ENCODE measurements around the gene TEX261. TPM values are rescaled to one million over a fixed set of nuclear protein-coding genes. Genes with fewer than 3 reads are reported as not detected.

Gene TEX261
- total RNA-seq, 1 donor from 2014 or later: 44.7 TPM

- FAIRE-seq: no peak
- Histone ChIP-seq H3K4me3 (ENCODE audit: insufficient read depth, low read depth, low read length) (no peak overlapping the region), H3K79me2 (ENCODE audit: insufficient read depth, low read length) (no peaks in the 10 kb centered on the region)
These were observed 35.9 kb downstream of the TEX261 start for GRCh38 chr2:70958759-70959158.

DNA sequence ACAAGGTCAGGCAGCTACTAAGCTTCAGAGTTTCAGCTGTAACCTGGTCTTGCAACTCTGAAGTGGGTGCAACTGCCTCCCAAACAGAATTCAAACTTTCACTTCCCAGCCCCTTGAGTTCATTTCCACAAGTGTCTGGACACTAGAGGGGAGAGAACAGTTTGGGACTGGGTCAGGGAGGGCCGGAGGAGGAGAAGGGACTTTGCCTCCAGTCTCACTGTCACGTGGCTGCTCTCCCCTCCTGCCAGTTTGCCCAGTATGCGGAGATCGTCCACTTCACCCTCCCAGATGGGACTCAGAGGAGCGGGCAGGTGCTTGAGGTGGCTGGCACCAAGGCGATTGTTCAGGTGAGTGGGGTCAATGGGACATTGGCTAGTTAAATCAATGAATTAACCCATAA is 36.9 kb downstream of the TEX261 start:
- H3K27ac Mint-ChIP-seq (ENCODE audit: unreplicated experiment): no peak overlapping the region
- H3K9ac ChIP-seq (ENCODE audit: low read length): no peak overlapping the region
- FAIRE-seq (no peak), DNase-seq (ENCODE audit: low read depth) (no peak)
- H3K4me2 ChIP-seq (ENCODE audit: low read length): no peak overlapping the region
- H3K27me3 ChIP-seq (ENCODE audit: insufficient read depth, low read length): peaks cover 25% of the 10 kb centered on the region
- TF ChIP-seq, protein P1, sequence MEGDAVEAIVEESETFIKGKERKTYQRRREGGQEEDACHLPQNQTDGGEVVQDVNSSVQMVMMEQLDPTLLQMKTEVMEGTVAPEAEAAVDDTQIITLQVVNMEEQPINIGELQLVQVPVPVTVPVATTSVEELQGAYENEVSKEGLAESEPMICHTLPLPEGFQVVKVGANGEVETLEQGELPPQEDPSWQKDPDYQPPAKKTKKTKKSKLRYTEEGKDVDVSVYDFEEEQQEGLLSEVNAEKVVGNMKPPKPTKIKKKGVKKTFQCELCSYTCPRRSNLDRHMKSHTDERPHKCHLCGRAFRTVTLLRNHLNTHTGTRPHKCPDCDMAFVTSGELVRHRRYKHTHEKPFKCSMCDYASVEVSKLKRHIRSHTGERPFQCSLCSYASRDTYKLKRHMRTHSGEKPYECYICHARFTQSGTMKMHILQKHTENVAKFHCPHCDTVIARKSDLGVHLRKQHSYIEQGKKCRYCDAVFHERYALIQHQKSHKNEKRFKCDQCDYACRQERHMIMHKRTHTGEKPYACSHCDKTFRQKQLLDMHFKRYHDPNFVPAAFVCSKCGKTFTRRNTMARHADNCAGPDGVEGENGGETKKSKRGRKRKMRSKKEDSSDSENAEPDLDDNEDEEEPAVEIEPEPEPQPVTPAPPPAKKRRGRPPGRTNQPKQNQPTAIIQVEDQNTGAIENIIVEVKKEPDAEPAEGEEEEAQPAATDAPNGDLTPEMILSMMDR (IDR thresholded peaks at IDR 0.05; ENCODE audit: insufficient read depth, low read depth, low read length): no peak
- no peak for TF ChIP-seq EZH2 (IDR thresholded peaks at IDR 0.05; ENCODE audit: insufficient read depth, low read length)
- no peak overlapping the region for H3K4me3 ChIP-seq (ENCODE audit: insufficient read depth, low read depth, low read length)
- no peaks in the 10 kb centered on the region for H3K79me2 ChIP-seq (ENCODE audit: insufficient read depth, low read length)
- no peaks in the 10 kb centered on the region for H4K20me1 ChIP-seq (ENCODE audit: insufficient read depth, low read length)
- peaks cover 48% of the 10 kb centered on the region for H3K27me3 Mint-ChIP-seq (ENCODE audit: low read depth, unreplicated experiment)
- H3K9me3 Mint-ChIP-seq (ENCODE audit: unreplicated experiment): peaks cover 2% of the 10 kb centered on the region
- peaks cover 1% of the 10 kb centered on the region for H3K36me3 Mint-ChIP-seq (ENCODE audit: low read depth, unreplicated experiment)
- H3K9me3 ChIP-seq (ENCODE audit: insufficient read depth, low read depth, low read length): no peaks in the 10 kb centered on the region
- H3K4me1 Mint-ChIP-seq (ENCODE audit: low read depth, unreplicated experiment): no peaks in the 10 kb centered on the region
- no peaks in the 10 kb centered on the region for H3K4me1 ChIP-seq (ENCODE audit: insufficient read depth, low read length)
- no peak overlapping the region for H3K27ac ChIP-seq (ENCODE audit: low read depth, low read length)
- H3K4me3 Mint-ChIP-seq (ENCODE audit: unreplicated experiment): no peak overlapping the region
- no peak overlapping the region for H2AFZ ChIP-seq (ENCODE audit: low read depth, low read length)
- no peaks in the 10 kb centered on the region for H3K36me3 ChIP-seq (ENCODE audit: insufficient read depth, low read length)

More at GRCh38 chr2:70958759-70959158, 35.9 kb downstream of the TEX261 start:
- peaks cover 1% of the 10 kb centered on the region for H3K36me3 Mint-ChIP-seq (ENCODE audit: low read depth, unreplicated experiment)
- H3K9me3 ChIP-seq (ENCODE audit: insufficient read depth, low read depth, low read length): no peaks in the 10 kb centered on the region
- peaks cover 58% of the 10 kb centered on the region for H3K27me3 Mint-ChIP-seq (ENCODE audit: low read depth, unreplicated experiment)
- no peaks in the 10 kb centered on the region for H3K4me1 ChIP-seq (ENCODE audit: insufficient read depth, low read length)
- no peak for TF ChIP-seq EZH2 (IDR thresholded peaks at IDR 0.05; ENCODE audit: insufficient read depth, low read length)
- TF ChIP-seq, protein P1 (IDR thresholded peaks at IDR 0.05; ENCODE audit: insufficient read depth, low read depth, low read length): no peak
- peaks cover 28% of the 10 kb centered on the region for H3K27me3 ChIP-seq (ENCODE audit: insufficient read depth, low read length)
- H4K20me1 ChIP-seq (ENCODE audit: insufficient read depth, low read length): no peaks in the 10 kb centered on the region
- no peak overlapping the region for H3K9ac ChIP-seq (ENCODE audit: low read length)
- H3K4me3 Mint-ChIP-seq (ENCODE audit: unreplicated experiment): no peak overlapping the region
- no peak for DNase-seq (ENCODE audit: low read depth)
- H2AFZ ChIP-seq (ENCODE audit: low read depth, low read length): no peak overlapping the region
- no peaks in the 10 kb centered on the region for H3K36me3 ChIP-seq (ENCODE audit: insufficient read depth, low read length)
- H3K27ac ChIP-seq (ENCODE audit: low read depth, low read length): no peak overlapping the region
- H3K4me2 ChIP-seq (ENCODE audit: low read length): no peak overlapping the region
- peaks cover 2% of the 10 kb centered on the region for H3K9me3 Mint-ChIP-seq (ENCODE audit: unreplicated experiment)
- no peak overlapping the region for H3K27ac Mint-ChIP-seq (ENCODE audit: unreplicated experiment)
- H3K4me1 Mint-ChIP-seq (ENCODE audit: low read depth, unreplicated experiment): no peaks in the 10 kb centered on the region

DNA sequence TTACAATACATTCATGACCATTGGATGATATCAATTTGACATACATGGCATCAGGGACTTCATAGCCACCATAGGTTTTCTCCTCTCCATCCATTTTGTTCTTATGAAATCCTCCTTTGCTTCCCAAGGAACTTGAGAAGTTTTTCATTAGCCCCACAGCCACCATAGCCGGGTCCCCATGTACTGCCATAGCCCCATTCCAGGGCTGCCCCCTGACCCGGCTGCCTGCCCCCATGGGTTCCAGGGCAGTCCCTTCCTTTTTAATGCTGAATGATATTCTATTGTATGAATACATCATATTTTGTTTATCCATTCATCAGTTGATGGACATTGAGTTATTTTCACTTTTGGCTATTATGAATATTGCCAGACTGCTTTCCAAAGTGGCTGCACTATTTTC is 38.5 kb downstream of the TEX261 start:
- no peak for DNase-seq (ENCODE audit: low read depth)
- no peaks in the 10 kb centered on the region for H3K4me1 Mint-ChIP-seq (ENCODE audit: low read depth, unreplicated experiment)
- peaks cover 32% of the 10 kb centered on the region for H3K27me3 Mint-ChIP-seq (ENCODE audit: low read depth, unreplicated experiment)

More for the DNA sequence above, 38.5 kb downstream of the TEX261 start:
- Histone ChIP-seq H2AFZ (ENCODE audit: low read depth, low read length) (no peak overlapping the region), H3K9me3 (ENCODE audit: insufficient read depth, low read depth, low read length) (no peaks in the 10 kb centered on the region), H3K4me1 (ENCODE audit: insufficient read depth, low read length) (no peaks in the 10 kb centered on the region), H3K4me3 (ENCODE audit: insufficient read depth, low read depth, low read length) (no peak overlapping the region), H3K27me3 (ENCODE audit: insufficient read depth, low read length) (peaks cover 21% of the 10 kb centered on the region), H3K4me2 (ENCODE audit: low read length) (no peak overlapping the region), H3K79me2 (ENCODE audit: insufficient read depth, low read length) (no peaks in the 10 kb centered on the region), H3K9ac (ENCODE audit: low read length) (no peak overlapping the region), H3K36me3 (ENCODE audit: insufficient read depth, low read length) (no peaks in the 10 kb centered on the region), H4K20me1 (ENCODE audit: insufficient read depth, low read length) (no peaks in the 10 kb centered on the region), H3K27ac (ENCODE audit: low read depth, low read length) (no peak overlapping the region)
- Mint-ChIP-seq H3K36me3 (ENCODE audit: low read depth, unreplicated experiment) (peaks cover 1% of the 10 kb centered on the region), H3K9me3 (ENCODE audit: unreplicated experiment) (no peaks in the 10 kb centered on the region), H3K4me3 (ENCODE audit: unreplicated experiment) (no peak overlapping the region), H3K27ac (ENCODE audit: unreplicated experiment) (no peak overlapping the region)
- no peak for TF ChIP-seq EZH2 (IDR thresholded peaks at IDR 0.05; ENCODE audit: insufficient read depth, low read length)
- TF ChIP-seq, protein P1 (IDR thresholded peaks at IDR 0.05; ENCODE audit: insufficient read depth, low read depth, low read length): no peak
- no peak for FAIRE-seq
